ENCODE results near the gene USH1C.

GRCh38 chr11:17458268-17458667, 85.9 kb downstream of the USH1C start:
- TF ChIP-seq, protein P1, sequence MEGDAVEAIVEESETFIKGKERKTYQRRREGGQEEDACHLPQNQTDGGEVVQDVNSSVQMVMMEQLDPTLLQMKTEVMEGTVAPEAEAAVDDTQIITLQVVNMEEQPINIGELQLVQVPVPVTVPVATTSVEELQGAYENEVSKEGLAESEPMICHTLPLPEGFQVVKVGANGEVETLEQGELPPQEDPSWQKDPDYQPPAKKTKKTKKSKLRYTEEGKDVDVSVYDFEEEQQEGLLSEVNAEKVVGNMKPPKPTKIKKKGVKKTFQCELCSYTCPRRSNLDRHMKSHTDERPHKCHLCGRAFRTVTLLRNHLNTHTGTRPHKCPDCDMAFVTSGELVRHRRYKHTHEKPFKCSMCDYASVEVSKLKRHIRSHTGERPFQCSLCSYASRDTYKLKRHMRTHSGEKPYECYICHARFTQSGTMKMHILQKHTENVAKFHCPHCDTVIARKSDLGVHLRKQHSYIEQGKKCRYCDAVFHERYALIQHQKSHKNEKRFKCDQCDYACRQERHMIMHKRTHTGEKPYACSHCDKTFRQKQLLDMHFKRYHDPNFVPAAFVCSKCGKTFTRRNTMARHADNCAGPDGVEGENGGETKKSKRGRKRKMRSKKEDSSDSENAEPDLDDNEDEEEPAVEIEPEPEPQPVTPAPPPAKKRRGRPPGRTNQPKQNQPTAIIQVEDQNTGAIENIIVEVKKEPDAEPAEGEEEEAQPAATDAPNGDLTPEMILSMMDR (IDR thresholded peaks at IDR 0.05) = no peak
- TF ChIP-seq POLR2A (IDR thresholded peaks at IDR 0.05) = no peak

All from adrenal gland (tissue), 5 donors.